CD4-positive, CD25-positive, alpha-beta regulatory T cell (primary cell): ENCODE data around the gene MTCH1. TPM values are rescaled to one million over a fixed set of nuclear protein-coding genes. Genes with fewer than 3 reads are reported as not detected.
"Not testable (repeated sequence)": the region's sequence is repeated elsewhere in the genome, so short reads cannot be mapped to it uniquely, and the experiment has no call there.

Experiments
- ATAC-seq, 2 donors: fragments of 150-1000 bp; cut with Tn5 transposase; one replicate each; pipeline ENCODE4 v1.10.0; 2021; ENCODE audit warnings: low read depth in 2 of 2, moderate number of reproducible peaks in 2 of 2, moderate library complexity in 1 of 2
- DNase-seq, 3 donors: peaks; one replicate each; pipeline versions ENCODE4 v3.0.0 to v3.0.0-alpha.2; 2012 to 2022; ENCODE audit warnings: mixed read lengths in 1 of 3
- H3K27ac ChIP-seq: one replicate; pipeline ENCODE4 v1.7.0; 2013; ENCODE audit warnings: mild to moderate bottlenecking, low read length; ENCODE audit not compliant: insufficient read depth, poor library complexity, severe bottlenecking
- H3K27me3 ChIP-seq: one replicate; pipeline ENCODE4 v1.7.0; 2013; ENCODE audit warnings: low read length; ENCODE audit not compliant: control insufficient read depth, insufficient read depth
- H3K36me3 ChIP-seq: one replicate; pipeline ENCODE4 v1.7.0; 2013; ENCODE audit warnings: mild to moderate bottlenecking, low read length, moderate library complexity; ENCODE audit not compliant: control insufficient read depth, insufficient read depth
- H3K4me1 ChIP-seq: 2 replicates; pipeline ENCODE4 v1.7.0; 2013; ENCODE audit warnings: mild to moderate bottlenecking, low read length; ENCODE audit not compliant: insufficient read depth, control insufficient read depth, poor library complexity, severe bottlenecking
- H3K4me3 ChIP-seq: one replicate; pipeline ENCODE4 v1.7.0; 2013; ENCODE audit warnings: low read depth, mild to moderate bottlenecking, low read length, moderate library complexity
- H3K9me3 ChIP-seq, 2 experiments: 1 replicate in 1 of 2; 2 replicates in 1 of 2; pipeline ENCODE4 v1.7.0; 2013; ENCODE audit warnings: low read length in 2 of 2, mild to moderate bottlenecking in 1 of 2, moderate library complexity in 1 of 2; ENCODE audit not compliant: control insufficient read depth in 2 of 2
- H3K27ac Mint-ChIP-seq, 3 donors: one replicate each; pipeline ENCODE4 v1.8.0; 2020 to 2022; ENCODE audit warnings: mild to moderate bottlenecking in 3 of 3, mixed read lengths in 3 of 3, moderate library complexity in 2 of 3
- H3K27me3 Mint-ChIP-seq: one replicate; pipeline ENCODE4 v1.8.0; 2022; ENCODE audit warnings: mild to moderate bottlenecking, mixed read lengths
- H3K36me3 Mint-ChIP-seq: one replicate; pipeline ENCODE4 v1.8.0; 2020; ENCODE audit warnings: mixed read lengths
- H3K4me1 Mint-ChIP-seq, 4 donors: one replicate each; pipeline ENCODE4 v1.8.0; 2020 to 2022; ENCODE audit warnings: mixed read lengths in 4 of 4, mild to moderate bottlenecking in 1 of 4
- H3K4me3 Mint-ChIP-seq, 4 donors: one replicate each; pipeline ENCODE4 v1.8.0; 2020 to 2022; ENCODE audit warnings: mild to moderate bottlenecking in 4 of 4, mixed read lengths in 4 of 4, moderate library complexity in 3 of 4
- H3K9me3 Mint-ChIP-seq, 7 donors: one replicate each; pipeline ENCODE4 v1.8.0; 2020 to 2022; ENCODE audit warnings: mixed read lengths in 7 of 7, mild to moderate bottlenecking in 3 of 7, moderate library complexity in 2 of 7
- polyA plus RNA-seq, 4 donors: library from polyadenylated mRNA; unstranded; fragments of 300-500 nt; fragmentation: Illumina TruSeq; gene quantifications; one replicate each; pipeline ENCODE4 v1.2.3, GENCODE V29; 2021
- total RNA-seq: library from RNA; stranded (reverse); gene quantifications from one replicate; pipeline ENCODE4 v1.2.3, GENCODE V29; 2022

The MTCH1 gene
- total and polyA plus RNA-seq, 5 donors from 2014 or later: 83.9 to 220 (median 92.5) TPM

DNA sequence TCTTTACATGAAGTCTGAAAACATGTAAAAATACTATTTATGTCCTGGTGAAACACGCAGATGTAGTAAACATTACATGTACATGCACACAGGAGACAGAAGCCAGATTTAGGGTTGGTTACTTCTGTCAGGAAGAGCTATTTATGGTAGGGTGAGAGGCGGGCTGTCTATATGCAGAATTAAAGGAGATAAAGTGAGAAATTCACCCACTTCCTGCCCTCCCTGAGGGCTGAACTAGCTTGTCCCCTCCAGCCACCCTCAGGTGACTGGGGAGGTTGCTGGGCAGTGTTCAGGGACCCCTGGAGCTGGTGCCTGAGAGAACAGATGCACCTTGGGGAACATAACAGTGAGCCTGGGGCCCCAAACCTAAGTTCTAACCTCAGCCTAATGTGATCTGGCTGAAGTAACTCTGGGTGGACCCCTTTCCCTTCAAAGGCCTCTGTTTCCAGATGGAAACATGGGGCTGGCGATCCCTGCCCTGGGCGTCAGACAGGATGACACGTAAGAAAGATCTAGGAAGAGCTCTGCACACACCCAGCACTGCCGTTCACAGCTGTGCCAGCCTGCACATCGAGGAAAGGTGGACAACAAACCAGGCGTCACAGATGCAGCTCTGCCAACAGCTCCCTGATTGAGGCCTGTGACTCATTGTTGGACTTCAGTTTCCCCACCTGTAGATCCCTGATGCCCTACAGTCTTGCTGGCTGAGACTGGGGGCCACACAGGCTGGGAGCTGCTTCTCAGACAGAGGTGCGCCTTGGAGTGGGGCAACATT is 30.1 kb downstream of the MTCH1 start:
- Histone ChIP-seq H3K27me3 (no peaks in the 10 kb centered on the region), H3K4me3 (peak overlapping the region; percentile 84), H3K27ac (peak overlapping the region; percentile 7), H3K4me1 (peaks cover 52% of the 10 kb centered on the region), H3K36me3 (peaks cover 6% of the 10 kb centered on the region), H3K9me3 (no peaks in the 10 kb centered on the region)
- Mint-ChIP-seq H3K27ac (peak overlapping the region; percentile 54 to 89 (median 83)), H3K9me3 (no peaks in the 10 kb centered on the region), H3K4me3 (peak overlapping the region; percentile 88 to 96 (median 92)), H3K4me1 (peaks cover 28 to 58% (median 42%) of the 10 kb centered on the region in 4 donors), H3K27me3 (no peaks in the 10 kb centered on the region), H3K36me3 (no peaks in the 10 kb centered on the region)
- DNase-seq (peak in 1 of 3 donors; percentile 60), ATAC-seq (peak; percentile 28 to 32)

- H3K4me3 Mint-ChIP-seq: peak overlapping the region; percentile 88 to 96 (median 92)
- peak overlapping the region; percentile 62 to 93 (median 89) for H3K27ac Mint-ChIP-seq
- no peaks in the 10 kb centered on the region for H3K27me3 Mint-ChIP-seq
- Histone ChIP-seq H3K4me1 (peaks cover 48% of the 10 kb centered on the region), H3K27ac (peak overlapping the region; percentile 7), H3K4me3 (peak overlapping the region; percentile 84), H3K36me3 (peaks cover 3% of the 10 kb centered on the region), H3K9me3 (no peaks in the 10 kb centered on the region), H3K27me3 (no peaks in the 10 kb centered on the region)
- peaks cover 26 to 57% (median 40%) of the 10 kb centered on the region in 4 donors for H3K4me1 Mint-ChIP-seq
- no peak for ATAC-seq
- H3K9me3 Mint-ChIP-seq: no peaks in the 10 kb centered on the region
- H3K36me3 Mint-ChIP-seq: no peaks in the 10 kb centered on the region
- peak in 1 of 3 donors; percentile 35 for DNase-seq
These were observed 30.9 kb downstream of the MTCH1 start for GRCh38 chr6:36955136-36955535.

- Histone ChIP-seq H3K36me3 (peaks cover 3% of the 10 kb centered on the region), H3K27ac (peak within 1 kb of the TSS; percentile 43), H3K9me3 (no peaks in the 10 kb centered on the region), H3K4me3 (peak within 1 kb of the TSS; percentile 84), H3K27me3 (no peaks in the 10 kb centered on the region), H3K4me1 (peaks cover 48% of the 10 kb centered on the region)
- Mint-ChIP-seq H3K4me1 (peaks cover 22 to 60% (median 40%) of the 10 kb centered on the region in 4 donors), H3K27me3 (no peaks in the 10 kb centered on the region), H3K4me3 (peak within 1 kb of the TSS; percentile 88 to 96 (median 92)), H3K9me3 (no peaks in the 10 kb centered on the region), H3K36me3 (no peaks in the 10 kb centered on the region), H3K27ac (peak within 1 kb of the TSS; percentile 73 to 93 (median 89))
- ATAC-seq: peak; percentile 59 to 73
- DNase-seq: peak in 2 of 3 donors; percentile 20 to 73
These were observed 31.6 kb downstream of the MTCH1 start, which contains the start of gene PI16 for GRCh38 chr6:36954262-36954931. TSS of gene PI16 (plus strand) at chr6:36954738. CDS start at chr6:36954761, 23 bp downstream.

DNA sequence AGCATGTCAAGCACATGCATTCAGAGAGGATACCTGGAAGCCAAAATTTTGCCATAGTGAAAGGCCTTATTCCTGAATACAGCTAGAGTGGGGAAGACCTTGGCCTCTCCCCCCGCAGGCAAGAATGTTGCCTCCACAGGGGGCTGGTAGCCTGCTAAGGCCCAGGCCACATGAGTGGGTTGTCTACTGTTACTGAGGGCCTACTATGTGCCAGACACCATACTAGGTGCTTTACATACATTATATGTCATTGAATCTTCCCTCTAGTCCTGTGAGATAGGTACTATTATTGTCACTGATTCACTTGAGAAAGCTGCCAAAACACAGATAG is 32.1 kb downstream of the MTCH1 start:
- Mint-ChIP-seq H3K4me3 (peak overlapping the region; percentile 88 to 96 (median 92)), H3K27me3 (no peaks in the 10 kb centered on the region), H3K4me1 (peaks cover 24 to 63% (median 43%) of the 10 kb centered on the region in 4 donors), H3K36me3 (no peaks in the 10 kb centered on the region), H3K9me3 (no peaks in the 10 kb centered on the region), H3K27ac (peak overlapping the region in 2 of 3 donors; percentile 67 to 73)
- DNase-seq (no peak), ATAC-seq (no peak)
- peak overlapping the region; percentile 84 for H3K4me3 ChIP-seq
- peaks cover 48% of the 10 kb centered on the region for H3K4me1 ChIP-seq
- H3K27ac ChIP-seq: peak overlapping the region; percentile 43
- no peaks in the 10 kb centered on the region for H3K27me3 ChIP-seq
- peaks cover 2% of the 10 kb centered on the region for H3K36me3 ChIP-seq
- H3K9me3 ChIP-seq: no peaks in the 10 kb centered on the region

DNA sequence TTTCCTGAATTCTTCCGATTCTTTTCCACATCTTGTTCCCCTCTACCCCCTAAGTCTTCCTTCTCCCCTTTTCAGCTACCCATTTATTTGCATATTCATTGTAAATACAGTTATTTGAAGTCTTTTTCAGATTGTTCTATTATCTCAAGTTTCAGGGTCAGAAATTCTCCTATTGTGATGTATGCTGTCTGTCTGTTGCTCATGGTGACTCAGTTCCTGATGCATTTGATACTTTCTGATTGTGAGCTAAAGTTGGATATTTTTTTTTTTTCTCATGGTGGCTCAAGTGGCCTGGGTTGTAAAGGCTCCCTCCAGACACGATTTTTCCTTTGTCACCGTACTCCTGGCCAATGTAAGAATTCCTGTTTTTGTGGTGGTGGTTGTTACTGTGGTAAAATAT is 36.4 kb downstream of the MTCH1 start:
- H3K36me3 Mint-ChIP-seq: no peaks in the 10 kb centered on the region
- peak overlapping the region in 3 of 4 donors; percentile 7 to 76 (median 36) for H3K4me3 Mint-ChIP-seq
- Histone ChIP-seq H3K27me3 (no peaks in the 10 kb centered on the region), H3K36me3 (no peaks in the 10 kb centered on the region), H3K9me3 (no peaks in the 10 kb centered on the region), H3K4me3 (no peak overlapping the region), H3K27ac (no peak overlapping the region), H3K4me1 (peaks cover 39% of the 10 kb centered on the region)
- DNase-seq (no peak), ATAC-seq (no peak)
- no peaks in the 10 kb centered on the region for H3K27me3 Mint-ChIP-seq
- H3K4me1 Mint-ChIP-seq: peaks cover 14 to 51% (median 31%) of the 10 kb centered on the region in 4 donors
- peak overlapping the region in 1 of 3 donors; percentile 10 for H3K27ac Mint-ChIP-seq
- H3K9me3 Mint-ChIP-seq: no peaks in the 10 kb centered on the region

GRCh38 chr6:36949076-36949475 is 36.9 kb downstream of the MTCH1 start:
- H3K4me1 ChIP-seq: peaks cover 33% of the 10 kb centered on the region
- H3K4me3 Mint-ChIP-seq: peak overlapping the region in 3 of 4 donors; percentile 7 to 38 (median 36)

DNA sequence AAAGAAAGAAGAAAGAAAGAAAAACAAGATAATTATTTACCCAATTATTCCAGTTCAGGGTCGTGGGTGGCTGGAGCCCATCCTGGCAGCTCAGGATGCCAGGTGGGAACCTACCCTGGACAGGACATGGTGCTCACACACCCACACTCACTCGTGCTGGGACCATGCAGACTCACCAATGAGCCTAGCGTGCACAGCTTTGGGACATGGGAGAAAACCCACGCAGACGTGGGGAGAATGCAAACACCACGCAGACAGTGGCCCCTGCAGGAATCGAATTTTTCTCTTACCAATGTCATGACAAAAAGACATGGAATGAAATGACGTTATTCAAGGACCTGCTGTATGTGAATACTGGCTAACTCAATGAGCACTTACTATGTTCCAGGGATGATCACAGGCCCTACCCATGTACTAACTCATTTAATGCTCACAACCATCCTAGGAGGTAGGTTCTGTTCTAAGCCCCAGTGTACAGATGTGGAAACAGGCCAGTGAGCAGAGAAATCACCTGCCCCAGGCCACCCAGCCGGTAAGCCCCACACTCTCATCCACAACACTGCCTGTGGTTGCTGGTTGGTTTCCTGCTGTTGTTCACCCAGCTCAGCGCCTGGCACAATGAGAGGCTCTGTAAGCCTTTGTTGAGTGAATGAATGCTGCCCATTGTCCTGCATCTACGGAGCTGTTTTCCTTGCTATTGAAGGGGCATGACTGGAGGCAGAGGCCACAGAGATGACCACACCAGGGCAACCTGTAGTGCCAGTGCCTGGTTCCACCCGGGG is 38.2 kb downstream of the MTCH1 start:
- Histone ChIP-seq H3K9me3 (no peaks in the 10 kb centered on the region), H3K4me3 (peak overlapping the region; percentile 44), H3K27ac (no peak overlapping the region), H3K36me3 (no peaks in the 10 kb centered on the region), H3K27me3 (peaks cover 3% of the 10 kb centered on the region), H3K4me1 (peaks cover 25% of the 10 kb centered on the region)
- Mint-ChIP-seq H3K4me1 (peaks cover 2 to 34% (median 18%) of the 10 kb centered on the region in 4 donors), H3K27ac (peak overlapping the region in 1 of 3 donors; percentile 72), H3K36me3 (no peaks in the 10 kb centered on the region), H3K27me3 (peaks cover 4% of the 10 kb centered on the region), H3K4me3 (peak overlapping the region in 3 of 4 donors; percentile 22 to 62 (median 54)), H3K9me3 (no peaks in the 10 kb centered on the region)
- peak in 2 of 3 donors; percentile 47 to 69 for DNase-seq
- peak; percentile 90 to 94 for ATAC-seq

More at GRCh38 chr6:36949076-36949475, 36.9 kb downstream of the MTCH1 start:
- H3K36me3 Mint-ChIP-seq, H3K36me3 ChIP-seq, H3K9me3 Mint-ChIP-seq, DNase-seq, H3K4me3 ChIP-seq, H3K9me3 ChIP-seq, H3K27ac ChIP-seq, H3K27me3 Mint-ChIP-seq, H3K27me3 ChIP-seq, ATAC-seq: not testable (repeated sequence)
- H3K4me1 Mint-ChIP-seq: peaks cover 9 to 45% (median 27%) of the 10 kb centered on the region in 4 donors
- H3K27ac Mint-ChIP-seq: peak overlapping the region in 1 of 3 donors; percentile 80
